ENCODE data around the gene TOGARAM1.
A peak's percentile ranks its signal among the peaks of the same experiment; 100 is the strongest.
"Not testable (repeated sequence)": the region's sequence is repeated elsewhere in the genome, so short reads cannot be mapped to it uniquely, and the experiment has no call there.

The TOGARAM1 gene

GRCh38 chr14:45044638-45045037, 82.6 kb downstream of the TOGARAM1 start:
- no peak for DNase-seq

GRCh38 chr14:45048385-45048784, 86.4 kb downstream of the TOGARAM1 start:
- DNase-seq: no peak

- DNase-seq: no peak
Measured at GRCh38 chr14:45051180-45051579, 89.2 kb downstream of the TOGARAM1 start.

GRCh38 chr14:45051896-45052295, 89.9 kb downstream of the TOGARAM1 start:
- DNase-seq: no peak

GRCh38 chr14:45057349-45057748, 95.4 kb downstream of the TOGARAM1 start:
- DNase-seq: no peak

GRCh38 chr14:45057881-45058364, 95.9 kb downstream of the TOGARAM1 start:
- DNase-seq: no peak

- no peak for DNase-seq
Measured at GRCh38 chr14:45060551-45060950, 98.6 kb downstream of the TOGARAM1 start.

GRCh38 chr14:45065540-45065939, 103.5 kb downstream of the TOGARAM1 start:
- DNase-seq: no peak

- DNase-seq: no peak
Measured at GRCh38 chr14:45065956-45066355, 104.0 kb downstream of the TOGARAM1 start.

GRCh38 chr14:45066667-45067066, 104.7 kb downstream of the TOGARAM1 start:
- DNase-seq: no peak

GRCh38 chr14:45068396-45068795, 106.4 kb downstream of the TOGARAM1 start:
- DNase-seq: no peak

GRCh38 chr14:45070215-45070614, 108.2 kb downstream of the TOGARAM1 start:
- no peak for DNase-seq

- DNase-seq: no peak
Measured at GRCh38 chr14:45072126-45072525, 110.1 kb downstream of the TOGARAM1 start.

GRCh38 chr14:45073231-45073879, 111.4 kb downstream of the TOGARAM1 start:
- DNase-seq: no peak

GRCh38 chr14:45078323-45078722, 116.3 kb downstream of the TOGARAM1 start:
- no peak for DNase-seq

- not testable (repeated sequence) for DNase-seq
Measured at GRCh38 chr14:45080416-45080968, 118.5 kb downstream of the TOGARAM1 start.

- not testable (repeated sequence) for DNase-seq
Measured at GRCh38 chr14:45081096-45081495, 119.1 kb downstream of the TOGARAM1 start.

GRCh38 chr14:45082420-45082819, 120.4 kb downstream of the TOGARAM1 start:
- DNase-seq: no peak

GRCh38 chr14:45083617-45083975, 121.6 kb downstream of the TOGARAM1 start:
- no peak for DNase-seq

- peak; percentile 94 for DNase-seq
Measured at GRCh38 chr14:45083976-45084722, 122.2 kb downstream of the TOGARAM1 start, which contains the start of gene PRPF39. Gene PRPF39 (plus strand): TSS chr14:45084116. CDS start chr14:45095240, 11,124 bp downstream.

- no peak for DNase-seq
Measured at GRCh38 chr14:45084946-45085346, 123.0 kb downstream of the TOGARAM1 start.

GRCh38 chr14:45089813-45090212, 127.8 kb downstream of the TOGARAM1 start:
- DNase-seq: peak; percentile 71

GRCh38 chr14:45091710-45092109, 129.7 kb downstream of the TOGARAM1 start:
- no peak for DNase-seq

- DNase-seq: no peak
Measured at GRCh38 chr14:45094275-45094674, 132.3 kb downstream of the TOGARAM1 start.
